Heart left ventricle (tissue), 13 donors: ENCODE results near the gene HIRIP3.

ENCODE experiments used
- POLR2A ChIP-seq, 2 donors: fragments of 450-650 bp; IDR thresholded peaks; one replicate each; pipeline ENCODE4 v1.6.1; 2017; ENCODE audit warnings: antibody characterized with exemption in 2 of 2, mild to moderate bottlenecking in 2 of 2, moderate library complexity in 2 of 2
- TF ChIP-seq, protein P1 (sequence below), 12 donors: fragments of 200-600 bp; sonication (generic) in 4 of 12; IDR thresholded peaks; one replicate each; pipeline versions ENCODE4 v1.5.0 to v1.8.0; 2018 to 2022; ENCODE audit warnings: antibody characterized with exemption in 12 of 12, mild to moderate bottlenecking in 5 of 12
- donor health status: ischemic (EF 13 %, LVEDD 7.1; RV severe dilation, severe dysfunction).
- donor health status: DM: no; HTN: yes; CAD: no.
- donor health status: DM: no; HTN: no; CAD: no.
- donor health status: ischemic (EF 25% LVEDD 6.9; RV normal size, moderate dysfunction).
- donor health status: ischemic (EF 25% LVEDD 5.7; RV mildly dilated, moderate dysfunction).
- donor health status: ischemic (EF 35%, LVEDD 5.7; RV mildly dilated, moderate dysfunction).
- donor health status: nonischemic (EF 11% LVEDD 7.7; RV severe dilation, severe dysfunction).
- donor health status: DM: yes; HTN: yes; CAD: no.
- donor health status: PGD.
- donor health status: ischemic (EF 29% LVEDD 5.4; RV normal size, mild dysfunction).
- donor health status: nonischemic (EF 23%, LVEDD 6.1; RV moderate dilation, normal function).

DNA sequence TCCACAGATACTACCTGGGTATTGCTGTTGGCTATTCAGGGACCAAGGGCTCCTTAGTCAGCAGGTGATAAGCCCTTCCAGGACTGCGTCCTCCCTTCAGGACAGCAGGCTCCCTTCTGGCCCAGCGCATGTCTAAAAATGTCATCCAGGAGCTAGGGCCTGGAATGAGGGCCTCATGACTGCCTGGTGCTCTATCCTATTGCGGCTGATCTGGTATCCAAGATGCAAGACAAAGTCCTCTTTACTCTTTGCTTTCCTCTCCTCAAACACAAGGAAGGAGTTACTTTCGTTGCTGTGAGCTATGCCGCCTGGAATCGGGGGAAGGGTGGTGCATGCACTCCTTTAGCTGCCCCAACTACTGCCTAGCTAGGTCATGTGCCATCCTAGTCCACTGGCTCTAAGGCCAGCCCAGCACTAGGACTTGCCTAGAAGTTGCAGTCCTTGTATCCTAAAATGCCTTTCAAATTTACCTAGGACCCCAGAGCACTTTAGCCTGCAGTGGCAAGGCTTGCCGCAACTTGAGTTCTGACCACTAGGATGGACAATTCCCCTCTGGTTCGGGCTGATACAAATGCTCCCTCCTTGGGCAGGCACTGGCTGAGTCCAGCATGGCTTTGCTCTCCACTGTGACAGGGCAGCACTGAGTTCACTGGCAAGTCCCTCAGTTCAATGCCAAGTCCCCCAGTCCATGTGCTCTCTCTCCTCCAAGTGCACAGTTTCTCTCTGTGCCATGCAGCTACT, 43.6 kb downstream of the HIRIP3 start:
- TF ChIP-seq, protein P1, sequence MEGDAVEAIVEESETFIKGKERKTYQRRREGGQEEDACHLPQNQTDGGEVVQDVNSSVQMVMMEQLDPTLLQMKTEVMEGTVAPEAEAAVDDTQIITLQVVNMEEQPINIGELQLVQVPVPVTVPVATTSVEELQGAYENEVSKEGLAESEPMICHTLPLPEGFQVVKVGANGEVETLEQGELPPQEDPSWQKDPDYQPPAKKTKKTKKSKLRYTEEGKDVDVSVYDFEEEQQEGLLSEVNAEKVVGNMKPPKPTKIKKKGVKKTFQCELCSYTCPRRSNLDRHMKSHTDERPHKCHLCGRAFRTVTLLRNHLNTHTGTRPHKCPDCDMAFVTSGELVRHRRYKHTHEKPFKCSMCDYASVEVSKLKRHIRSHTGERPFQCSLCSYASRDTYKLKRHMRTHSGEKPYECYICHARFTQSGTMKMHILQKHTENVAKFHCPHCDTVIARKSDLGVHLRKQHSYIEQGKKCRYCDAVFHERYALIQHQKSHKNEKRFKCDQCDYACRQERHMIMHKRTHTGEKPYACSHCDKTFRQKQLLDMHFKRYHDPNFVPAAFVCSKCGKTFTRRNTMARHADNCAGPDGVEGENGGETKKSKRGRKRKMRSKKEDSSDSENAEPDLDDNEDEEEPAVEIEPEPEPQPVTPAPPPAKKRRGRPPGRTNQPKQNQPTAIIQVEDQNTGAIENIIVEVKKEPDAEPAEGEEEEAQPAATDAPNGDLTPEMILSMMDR (IDR thresholded peaks at IDR 0.05), result no peak
- no peak for TF ChIP-seq POLR2A (IDR thresholded peaks at IDR 0.05)
